ENCODE results near the gene ASPSCR1. TPM values are rescaled to one million over a fixed set of nuclear protein-coding genes. Genes with fewer than 3 reads are reported as not detected.

ASPSCR1 gene
- total and polyA plus RNA-seq, 2 of the 13 experiments (the other 11 are each of a cell fraction or from before 2014, with no cell fraction given) = 274 to 314 TPM

DNA sequence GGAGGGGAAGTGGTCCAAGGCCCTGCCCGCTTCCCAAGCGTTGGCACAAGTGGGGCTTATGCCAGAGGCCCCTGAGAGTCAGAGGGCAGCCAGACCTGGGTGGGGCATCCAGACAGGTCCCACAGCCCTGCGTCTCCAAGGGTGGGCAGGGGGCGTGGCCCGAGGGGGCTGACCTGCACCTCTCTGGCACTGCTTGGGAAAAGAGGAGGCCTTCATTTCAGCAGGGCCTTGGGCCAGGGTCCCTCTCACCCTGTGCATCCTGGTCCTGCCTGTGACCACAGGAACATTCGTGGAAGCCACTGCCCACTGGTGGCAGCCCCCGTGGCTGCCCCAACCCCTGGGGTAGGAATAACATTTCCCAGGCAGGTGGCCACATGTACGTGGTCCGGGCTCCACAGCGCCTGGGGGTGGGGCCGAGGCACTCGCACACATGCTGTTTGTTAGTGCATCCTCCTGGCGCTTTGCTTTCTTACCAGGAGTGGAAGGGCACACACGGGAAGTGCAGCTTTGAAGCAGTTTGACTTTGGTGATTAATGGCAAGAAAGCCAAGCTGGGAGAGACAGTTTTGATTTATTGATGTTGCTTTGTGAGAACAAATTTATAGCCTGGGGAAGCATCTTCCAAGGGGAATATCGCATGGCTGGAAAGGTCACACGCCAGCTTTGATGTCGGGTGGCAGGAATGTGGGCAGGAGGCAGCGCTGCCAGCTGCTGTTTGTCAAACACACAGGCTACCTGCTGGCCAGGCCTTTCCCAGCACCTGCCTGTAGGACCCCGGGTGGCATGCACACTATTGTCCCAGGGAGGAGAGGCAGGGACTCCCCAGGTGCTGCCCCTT, 40.9 kb downstream of the ASPSCR1 start (continued):
- TF ChIP-seq, protein P1, sequence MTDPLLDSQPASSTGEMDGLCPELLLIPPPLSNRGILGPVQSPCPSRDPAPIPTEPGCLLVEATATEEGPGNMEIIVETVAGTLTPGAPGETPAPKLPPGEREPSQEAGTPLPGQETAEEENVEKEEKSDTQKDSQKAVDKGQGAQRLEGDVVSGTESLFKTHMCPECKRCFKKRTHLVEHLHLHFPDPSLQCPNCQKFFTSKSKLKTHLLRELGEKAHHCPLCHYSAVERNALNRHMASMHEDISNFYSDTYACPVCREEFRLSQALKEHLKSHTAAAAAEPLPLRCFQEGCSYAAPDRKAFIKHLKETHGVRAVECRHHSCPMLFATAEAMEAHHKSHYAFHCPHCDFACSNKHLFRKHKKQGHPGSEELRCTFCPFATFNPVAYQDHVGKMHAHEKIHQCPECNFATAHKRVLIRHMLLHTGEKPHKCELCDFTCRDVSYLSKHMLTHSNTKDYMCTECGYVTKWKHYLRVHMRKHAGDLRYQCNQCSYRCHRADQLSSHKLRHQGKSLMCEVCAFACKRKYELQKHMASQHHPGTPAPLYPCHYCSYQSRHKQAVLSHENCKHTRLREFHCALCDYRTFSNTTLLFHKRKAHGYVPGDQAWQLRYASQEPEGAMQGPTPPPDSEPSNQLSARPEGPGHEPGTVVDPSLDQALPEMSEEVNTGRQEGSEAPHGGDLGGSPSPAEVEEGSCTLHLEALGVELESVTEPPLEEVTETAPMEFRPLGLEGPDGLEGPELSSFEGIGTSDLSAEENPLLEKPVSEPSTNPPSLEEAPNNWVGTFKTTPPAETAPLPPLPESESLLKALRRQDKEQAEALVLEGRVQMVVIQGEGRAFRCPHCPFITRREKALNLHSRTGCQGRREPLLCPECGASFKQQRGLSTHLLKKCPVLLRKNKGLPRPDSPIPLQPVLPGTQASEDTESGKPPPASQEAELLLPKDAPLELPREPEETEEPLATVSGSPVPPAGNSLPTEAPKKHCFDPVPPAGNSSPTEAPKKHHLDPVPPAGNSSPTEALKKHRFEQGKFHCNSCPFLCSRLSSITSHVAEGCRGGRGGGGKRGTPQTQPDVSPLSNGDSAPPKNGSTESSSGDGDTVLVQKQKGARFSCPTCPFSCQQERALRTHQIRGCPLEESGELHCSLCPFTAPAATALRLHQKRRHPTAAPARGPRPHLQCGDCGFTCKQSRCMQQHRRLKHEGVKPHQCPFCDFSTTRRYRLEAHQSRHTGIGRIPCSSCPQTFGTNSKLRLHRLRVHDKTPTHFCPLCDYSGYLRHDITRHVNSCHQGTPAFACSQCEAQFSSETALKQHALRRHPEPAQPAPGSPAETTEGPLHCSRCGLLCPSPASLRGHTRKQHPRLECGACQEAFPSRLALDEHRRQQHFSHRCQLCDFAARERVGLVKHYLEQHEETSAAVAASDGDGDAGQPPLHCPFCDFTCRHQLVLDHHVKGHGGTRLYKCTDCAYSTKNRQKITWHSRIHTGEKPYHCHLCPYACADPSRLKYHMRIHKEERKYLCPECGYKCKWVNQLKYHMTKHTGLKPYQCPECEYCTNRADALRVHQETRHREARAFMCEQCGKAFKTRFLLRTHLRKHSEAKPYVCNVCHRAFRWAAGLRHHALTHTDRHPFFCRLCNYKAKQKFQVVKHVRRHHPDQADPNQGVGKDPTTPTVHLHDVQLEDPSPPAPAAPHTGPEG (CRISPR knock-in tag; IDR thresholded peaks at IDR 0.05) = no peak
- TF ChIP-seq, protein P2, sequence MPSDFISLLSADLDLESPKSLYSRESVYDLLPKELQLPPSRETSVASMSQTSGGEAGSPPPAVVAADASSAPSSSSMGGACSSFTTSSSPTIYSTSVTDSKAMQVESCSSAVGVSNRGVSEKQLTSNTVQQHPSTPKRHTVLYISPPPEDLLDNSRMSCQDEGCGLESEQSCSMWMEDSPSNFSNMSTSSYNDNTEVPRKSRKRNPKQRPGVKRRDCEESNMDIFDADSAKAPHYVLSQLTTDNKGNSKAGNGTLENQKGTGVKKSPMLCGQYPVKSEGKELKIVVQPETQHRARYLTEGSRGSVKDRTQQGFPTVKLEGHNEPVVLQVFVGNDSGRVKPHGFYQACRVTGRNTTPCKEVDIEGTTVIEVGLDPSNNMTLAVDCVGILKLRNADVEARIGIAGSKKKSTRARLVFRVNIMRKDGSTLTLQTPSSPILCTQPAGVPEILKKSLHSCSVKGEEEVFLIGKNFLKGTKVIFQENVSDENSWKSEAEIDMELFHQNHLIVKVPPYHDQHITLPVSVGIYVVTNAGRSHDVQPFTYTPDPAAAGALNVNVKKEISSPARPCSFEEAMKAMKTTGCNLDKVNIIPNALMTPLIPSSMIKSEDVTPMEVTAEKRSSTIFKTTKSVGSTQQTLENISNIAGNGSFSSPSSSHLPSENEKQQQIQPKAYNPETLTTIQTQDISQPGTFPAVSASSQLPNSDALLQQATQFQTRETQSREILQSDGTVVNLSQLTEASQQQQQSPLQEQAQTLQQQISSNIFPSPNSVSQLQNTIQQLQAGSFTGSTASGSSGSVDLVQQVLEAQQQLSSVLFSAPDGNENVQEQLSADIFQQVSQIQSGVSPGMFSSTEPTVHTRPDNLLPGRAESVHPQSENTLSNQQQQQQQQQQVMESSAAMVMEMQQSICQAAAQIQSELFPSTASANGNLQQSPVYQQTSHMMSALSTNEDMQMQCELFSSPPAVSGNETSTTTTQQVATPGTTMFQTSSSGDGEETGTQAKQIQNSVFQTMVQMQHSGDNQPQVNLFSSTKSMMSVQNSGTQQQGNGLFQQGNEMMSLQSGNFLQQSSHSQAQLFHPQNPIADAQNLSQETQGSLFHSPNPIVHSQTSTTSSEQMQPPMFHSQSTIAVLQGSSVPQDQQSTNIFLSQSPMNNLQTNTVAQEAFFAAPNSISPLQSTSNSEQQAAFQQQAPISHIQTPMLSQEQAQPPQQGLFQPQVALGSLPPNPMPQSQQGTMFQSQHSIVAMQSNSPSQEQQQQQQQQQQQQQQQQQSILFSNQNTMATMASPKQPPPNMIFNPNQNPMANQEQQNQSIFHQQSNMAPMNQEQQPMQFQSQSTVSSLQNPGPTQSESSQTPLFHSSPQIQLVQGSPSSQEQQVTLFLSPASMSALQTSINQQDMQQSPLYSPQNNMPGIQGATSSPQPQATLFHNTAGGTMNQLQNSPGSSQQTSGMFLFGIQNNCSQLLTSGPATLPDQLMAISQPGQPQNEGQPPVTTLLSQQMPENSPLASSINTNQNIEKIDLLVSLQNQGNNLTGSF (CRISPR knock-in tag; IDR thresholded peaks at IDR 0.05) = no peak
- TF ChIP-seq STAT5B (CRISPR knock-in tag; IDR thresholded peaks at IDR 0.05) = 0 out of 2 replicates have a peak, but pooled peaks have one; percentile 55
- no peak for TF ChIP-seq ZXDC (CRISPR knock-in tag; IDR thresholded peaks at IDR 0.05)
- TF ChIP-seq SP140L (CRISPR knock-in tag; IDR thresholded peaks at IDR 0.05; ENCODE audit: borderline replicate concordance) = no peak
- no peak for TF ChIP-seq ZNF224 (CRISPR knock-in tag; IDR thresholded peaks at IDR 0.05)
- no peak for TF ChIP-seq TRAFD1 (CRISPR knock-in tag; IDR thresholded peaks at IDR 0.05; ENCODE audit: borderline replicate concordance)
- TF ChIP-seq, protein P3, sequence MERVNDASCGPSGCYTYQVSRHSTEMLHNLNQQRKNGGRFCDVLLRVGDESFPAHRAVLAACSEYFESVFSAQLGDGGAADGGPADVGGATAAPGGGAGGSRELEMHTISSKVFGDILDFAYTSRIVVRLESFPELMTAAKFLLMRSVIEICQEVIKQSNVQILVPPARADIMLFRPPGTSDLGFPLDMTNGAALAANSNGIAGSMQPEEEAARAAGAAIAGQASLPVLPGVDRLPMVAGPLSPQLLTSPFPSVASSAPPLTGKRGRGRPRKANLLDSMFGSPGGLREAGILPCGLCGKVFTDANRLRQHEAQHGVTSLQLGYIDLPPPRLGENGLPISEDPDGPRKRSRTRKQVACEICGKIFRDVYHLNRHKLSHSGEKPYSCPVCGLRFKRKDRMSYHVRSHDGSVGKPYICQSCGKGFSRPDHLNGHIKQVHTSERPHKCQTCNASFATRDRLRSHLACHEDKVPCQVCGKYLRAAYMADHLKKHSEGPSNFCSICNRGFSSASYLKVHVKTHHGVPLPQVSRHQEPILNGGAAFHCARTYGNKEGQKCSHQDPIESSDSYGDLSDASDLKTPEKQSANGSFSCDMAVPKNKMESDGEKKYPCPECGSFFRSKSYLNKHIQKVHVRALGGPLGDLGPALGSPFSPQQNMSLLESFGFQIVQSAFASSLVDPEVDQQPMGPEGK (CRISPR knock-in tag; IDR thresholded peaks at IDR 0.05) = peak; percentile 51
- no peak for TF ChIP-seq ZNF34 (CRISPR knock-in tag; IDR thresholded peaks at IDR 0.05; ENCODE audit: borderline replicate concordance)
